ENCODE data around the gene BICC1.

The BICC1 gene

DNA sequence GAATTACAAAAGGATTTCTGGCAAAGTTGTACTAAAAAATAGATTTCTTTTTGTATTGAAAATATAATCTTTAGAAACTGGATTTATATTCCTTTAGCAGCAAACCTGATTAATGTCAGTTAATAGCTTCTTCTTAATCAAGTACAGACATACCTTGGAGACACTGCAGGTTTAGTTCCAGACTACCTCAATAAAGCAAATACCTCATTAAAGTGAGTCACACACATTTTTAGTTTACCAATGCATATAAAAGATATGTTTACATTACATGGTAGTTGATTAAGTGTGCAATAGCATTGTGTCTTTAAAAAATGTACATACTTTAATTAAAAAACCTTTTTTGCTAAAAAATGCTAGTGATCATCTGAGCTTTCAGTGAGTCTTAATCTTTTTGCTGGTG is 215.0 kb downstream of the BICC1 start:
- H3K4me3 ChIP-seq (ENCODE audit: low read length, poor library complexity, severe bottlenecking) = no peak overlapping the region
- TF ChIP-seq, protein P1, sequence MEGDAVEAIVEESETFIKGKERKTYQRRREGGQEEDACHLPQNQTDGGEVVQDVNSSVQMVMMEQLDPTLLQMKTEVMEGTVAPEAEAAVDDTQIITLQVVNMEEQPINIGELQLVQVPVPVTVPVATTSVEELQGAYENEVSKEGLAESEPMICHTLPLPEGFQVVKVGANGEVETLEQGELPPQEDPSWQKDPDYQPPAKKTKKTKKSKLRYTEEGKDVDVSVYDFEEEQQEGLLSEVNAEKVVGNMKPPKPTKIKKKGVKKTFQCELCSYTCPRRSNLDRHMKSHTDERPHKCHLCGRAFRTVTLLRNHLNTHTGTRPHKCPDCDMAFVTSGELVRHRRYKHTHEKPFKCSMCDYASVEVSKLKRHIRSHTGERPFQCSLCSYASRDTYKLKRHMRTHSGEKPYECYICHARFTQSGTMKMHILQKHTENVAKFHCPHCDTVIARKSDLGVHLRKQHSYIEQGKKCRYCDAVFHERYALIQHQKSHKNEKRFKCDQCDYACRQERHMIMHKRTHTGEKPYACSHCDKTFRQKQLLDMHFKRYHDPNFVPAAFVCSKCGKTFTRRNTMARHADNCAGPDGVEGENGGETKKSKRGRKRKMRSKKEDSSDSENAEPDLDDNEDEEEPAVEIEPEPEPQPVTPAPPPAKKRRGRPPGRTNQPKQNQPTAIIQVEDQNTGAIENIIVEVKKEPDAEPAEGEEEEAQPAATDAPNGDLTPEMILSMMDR (conservative IDR thresholded peaks at IDR 0.05; ENCODE audit: low read length) = no peak
- no peak for TF ChIP-seq EZH2phosphoT487 (IDR thresholded peaks at IDR 0.05; ENCODE audit: borderline replicate concordance)
- H3F3A ChIP-seq (ENCODE audit: low read depth) = no peaks in the 10 kb centered on the region
- no peak overlapping the region for H2AFZ ChIP-seq (ENCODE audit: low read length)
- no peaks in the 10 kb centered on the region for H3K9me2 ChIP-seq (replicated peaks; ENCODE audit: low read depth, low read length)
- no peaks in the 10 kb centered on the region for H3K79me2 ChIP-seq (ENCODE audit: insufficient read depth, low read length)
- no peaks in the 10 kb centered on the region for H3K4me1 ChIP-seq (ENCODE audit: insufficient read depth, low read length, poor library complexity, severe bottlenecking)
- H3K9ac ChIP-seq (ENCODE audit: low read depth, low read length, poor library complexity, severe bottlenecking) = no peak overlapping the region
- no peaks in the 10 kb centered on the region for H3K36me3 ChIP-seq (ENCODE audit: insufficient read depth, low read length)
- H3K9me3 ChIP-seq (ENCODE audit: insufficient read depth, low read depth, low read length) = no peaks in the 10 kb centered on the region
- no peak overlapping the region for H3K4me2 ChIP-seq (ENCODE audit: low read depth, low read length, poor library complexity, severe bottlenecking)
- no peaks in the 10 kb centered on the region for H4K20me1 ChIP-seq (ENCODE audit: insufficient read depth, low read length, poor library complexity, severe bottlenecking)
- no peaks in the 10 kb centered on the region for H3K27me3 ChIP-seq (ENCODE audit: insufficient read depth, low read length, poor library complexity, severe bottlenecking)

DNA sequence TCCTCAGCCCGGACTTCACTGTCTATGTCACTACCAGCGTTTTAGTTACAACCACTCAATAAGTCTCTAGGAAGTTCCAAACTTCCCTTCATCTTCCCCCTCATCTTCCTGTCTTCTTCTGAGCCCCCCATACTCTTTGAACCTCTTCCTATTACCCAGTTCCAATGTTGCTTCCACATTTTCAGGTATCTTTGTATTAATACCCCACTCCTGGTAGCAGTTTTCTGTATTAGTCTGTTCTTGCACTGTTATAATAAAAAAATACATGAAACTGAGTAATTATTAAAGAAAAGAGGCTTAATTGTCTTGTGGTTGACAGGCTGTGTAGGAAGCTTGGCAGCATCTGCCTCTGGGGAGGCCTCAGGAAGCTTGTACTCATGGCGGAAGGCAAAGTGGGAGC is 218.6 kb downstream of the BICC1 start:
- no peaks in the 10 kb centered on the region for H3K9me3 ChIP-seq (ENCODE audit: insufficient read depth, low read depth, low read length)
- H3K9ac ChIP-seq (ENCODE audit: low read depth, low read length, poor library complexity, severe bottlenecking) = no peak overlapping the region
- no peaks in the 10 kb centered on the region for H3K4me1 ChIP-seq (ENCODE audit: insufficient read depth, low read length, poor library complexity, severe bottlenecking)
- H3K9me2 ChIP-seq (replicated peaks; ENCODE audit: low read depth, low read length) = no peaks in the 10 kb centered on the region
- no peak overlapping the region for H3K4me3 ChIP-seq (ENCODE audit: low read length, poor library complexity, severe bottlenecking)
- TF ChIP-seq, protein P1 (conservative IDR thresholded peaks at IDR 0.05; ENCODE audit: low read length) = no peak
- no peaks in the 10 kb centered on the region for H3K36me3 ChIP-seq (ENCODE audit: insufficient read depth, low read length)
- H3K27me3 ChIP-seq (ENCODE audit: insufficient read depth, low read length, poor library complexity, severe bottlenecking) = no peaks in the 10 kb centered on the region
- no peak overlapping the region for H2AFZ ChIP-seq (ENCODE audit: low read length)
- no peaks in the 10 kb centered on the region for H3F3A ChIP-seq (ENCODE audit: low read depth)
- H3K4me2 ChIP-seq (ENCODE audit: low read depth, low read length, poor library complexity, severe bottlenecking) = no peak overlapping the region
- H4K20me1 ChIP-seq (ENCODE audit: insufficient read depth, low read length, poor library complexity, severe bottlenecking) = no peaks in the 10 kb centered on the region
- H3K79me2 ChIP-seq (ENCODE audit: insufficient read depth, low read length) = no peaks in the 10 kb centered on the region

DNA sequence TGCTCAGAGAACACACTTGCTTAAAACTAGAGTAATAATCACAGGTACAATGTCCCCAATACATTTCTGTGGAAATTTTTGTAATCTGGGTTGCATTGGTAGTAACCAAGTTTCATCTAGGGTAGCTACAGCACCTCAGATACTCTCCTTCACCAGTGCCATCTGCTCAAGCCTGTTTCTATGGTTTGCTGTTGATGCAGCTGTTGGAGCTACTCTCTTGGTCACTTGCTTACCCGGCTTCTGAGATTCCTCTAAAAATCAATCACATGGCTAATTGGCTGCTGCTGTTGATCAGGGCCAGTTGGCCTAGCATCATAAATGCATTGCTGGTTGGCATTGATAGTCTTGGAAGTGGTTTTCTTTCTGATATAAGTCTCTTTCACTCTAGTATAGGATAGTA is 220.8 kb downstream of the BICC1 start:
- no peak overlapping the region for H3K4me3 ChIP-seq (ENCODE audit: low read length, poor library complexity, severe bottlenecking)
- H4K20me1 ChIP-seq (ENCODE audit: insufficient read depth, low read length, poor library complexity, severe bottlenecking) = no peaks in the 10 kb centered on the region
- no peaks in the 10 kb centered on the region for H3K9me3 ChIP-seq (ENCODE audit: insufficient read depth, low read depth, low read length)
- no peaks in the 10 kb centered on the region for H3K79me2 ChIP-seq (ENCODE audit: insufficient read depth, low read length)
- H2AFZ ChIP-seq (ENCODE audit: low read length) = no peak overlapping the region
- H3K4me2 ChIP-seq (ENCODE audit: low read depth, low read length, poor library complexity, severe bottlenecking) = no peak overlapping the region
- H3F3A ChIP-seq (ENCODE audit: low read depth) = no peaks in the 10 kb centered on the region
- no peak overlapping the region for H3K9ac ChIP-seq (ENCODE audit: low read depth, low read length, poor library complexity, severe bottlenecking)
- H3K4me1 ChIP-seq (ENCODE audit: insufficient read depth, low read length, poor library complexity, severe bottlenecking) = no peaks in the 10 kb centered on the region
- H3K27me3 ChIP-seq (ENCODE audit: insufficient read depth, low read length, poor library complexity, severe bottlenecking) = no peaks in the 10 kb centered on the region
- no peaks in the 10 kb centered on the region for H3K36me3 ChIP-seq (ENCODE audit: insufficient read depth, low read length)
- TF ChIP-seq, protein P1 (conservative IDR thresholded peaks at IDR 0.05; ENCODE audit: low read length) = no peak
- no peaks in the 10 kb centered on the region for H3K9me2 ChIP-seq (replicated peaks; ENCODE audit: low read depth, low read length)
